COR-L47 (cell line): ENCODE data around the gene MAPK12.
A peak's percentile ranks its signal among the peaks of the same experiment; 100 is the strongest.
"Not testable (repeated sequence)": the region's sequence is repeated elsewhere in the genome, so short reads cannot be mapped to it uniquely, and the experiment has no call there.

Experiments used
- DNase-seq: peaks from one replicate; lab custom pipeline; 2025; lab: John Stamatoyannopoulos, UW

Gene MAPK12

GRCh38 chr22:50282361-50283155 lies 21.1 kb upstream of the MAPK12 start:
- DNase-seq, result no peak

- DNase-seq, result no peak
Measured at GRCh38 chr22:50281957-50282356, 20.5 kb upstream of the MAPK12 start.

- no peak for DNase-seq
Measured at GRCh38 chr22:50281384-50281760, 19.9 kb upstream of the MAPK12 start.

- no peak for DNase-seq
Measured at GRCh38 chr22:50280708-50281383, 19.4 kb upstream of the MAPK12 start.

GRCh38 chr22:50280022-50280707 lies 18.7 kb upstream of the MAPK12 start:
- DNase-seq, result no peak

GRCh38 chr22:50278956-50279619 lies 17.6 kb upstream of the MAPK12 start:
- DNase-seq, result no peak

GRCh38 chr22:50278461-50278860 lies 17.0 kb upstream of the MAPK12 start:
- no peak for DNase-seq

- no peak for DNase-seq
Measured at GRCh38 chr22:50277761-50278160, 16.3 kb upstream of the MAPK12 start.

GRCh38 chr22:50276143-50276542 lies 14.7 kb upstream of the MAPK12 start:
- DNase-seq, result no peak

GRCh38 chr22:50275181-50276055 lies 13.9 kb upstream of the MAPK12 start:
- no peak for DNase-seq

- no peak for DNase-seq
Measured at GRCh38 chr22:50274771-50275170, 13.3 kb upstream of the MAPK12 start.

GRCh38 chr22:50274311-50274710 lies 12.8 kb upstream of the MAPK12 start:
- DNase-seq, result peak; percentile 55

- not testable (repeated sequence) for DNase-seq
Measured at GRCh38 chr22:50273781-50274180, 12.3 kb upstream of the MAPK12 start.

GRCh38 chr22:50273352-50273751 lies 11.9 kb upstream of the MAPK12 start:
- not testable (repeated sequence) for DNase-seq

- DNase-seq, result no peak
Measured at GRCh38 chr22:50272044-50272802, 10.7 kb upstream of the MAPK12 start.

GRCh38 chr22:50271519-50271970 lies 10.1 kb upstream of the MAPK12 start:
- peak; percentile 71 for DNase-seq

- DNase-seq, result no peak
Measured at GRCh38 chr22:50270666-50271394, 9.3 kb upstream of the MAPK12 start.

GRCh38 chr22:50269970-50270665 lies 8.6 kb upstream of the MAPK12 start, which contains the start of gene MAPK11:
Gene MAPK11, minus strand, starts transcription at chr22:50270380. Its CDS starts 88 bp downstream, at chr22:50270292.
- DNase-seq, result peak; percentile 55

- DNase-seq, result no peak
Measured at GRCh38 chr22:50269573-50269969, 8.1 kb upstream of the MAPK12 start.
